CD4-positive, alpha-beta T cell (primary cell): ENCODE results near the gene SETD6. TPM values are rescaled to one million over a fixed set of nuclear protein-coding genes. Genes with fewer than 3 reads are reported as not detected.
A peak's percentile ranks its signal among the peaks of the same experiment; 100 is the strongest.

Experiments used
- ATAC-seq: fragments of 200-7000 bp; cut with Tn5 transposase; one replicate; pipeline ENCODE4 v1.10.0; 2022; ENCODE audit warnings: mild to moderate bottlenecking; ENCODE audit not compliant: poor library complexity
- CTCF ChIA-PET: fragments of 350-600 bp; sonication (Branson Sonifier 250); formaldehyde crosslinking; loops from one replicate; lab custom pipeline; 2021; ENCODE audit warnings: antibody characterized with exemption, inconsistent platforms; lab: Charles Lee
- POLR2A ChIA-PET: fragments of 350-600 bp; sonication (Branson Sonifier 250); formaldehyde crosslinking; loops from one replicate; lab custom pipeline; 2021; ENCODE audit warnings: antibody characterized with exemption, inconsistent platforms; lab: Charles Lee
- DNase-seq, 14 experiments: peaks; one replicate each; pipeline ENCODE4 v3.0.0-alpha.2; 2013 to 2020; ENCODE audit warnings: mixed read lengths in 2 of 14
- H3K27ac ChIP-seq, 2 donors: one replicate each; pipeline versions ENCODE4 v1.5.1 to v1.7.0; 2013; ENCODE audit warnings: low read length in 2 of 2, low read depth in 1 of 2, mild to moderate bottlenecking in 1 of 2
- H3K27me3 ChIP-seq, 2 experiments: 1 replicate in 1 of 2; 2 replicates in 1 of 2; pipeline versions ENCODE4 v1.6.1 to v1.7.0; 2013; ENCODE audit warnings: low read length in 2 of 2, control low read depth in 1 of 2, mild to moderate bottlenecking in 1 of 2, moderate library complexity in 1 of 2; ENCODE audit not compliant: insufficient read depth in 2 of 2, control insufficient read depth in 1 of 2
- H3K36me3 ChIP-seq: one replicate; pipeline ENCODE4 v1.6.1; 2013; ENCODE audit warnings: low read length, control low read depth; ENCODE audit not compliant: insufficient read depth
- H3K4me1 ChIP-seq: one replicate; pipeline ENCODE4 v1.6.1; 2013; ENCODE audit warnings: low read length, control low read depth; ENCODE audit not compliant: insufficient read depth
- H3K4me3 ChIP-seq: one replicate; pipeline ENCODE4 v1.5.1; 2013; ENCODE audit warnings: mild to moderate bottlenecking, low read length, moderate library complexity
- H3K9me3 ChIP-seq, 2 experiments: 1 replicate in 1 of 2; 2 replicates in 1 of 2; pipeline versions ENCODE4 v1.6.1 to v1.7.0; 2013; ENCODE audit warnings: low read length in 2 of 2, mild to moderate bottlenecking in 2 of 2, control low read depth in 1 of 2, moderate library complexity in 1 of 2; ENCODE audit not compliant: control insufficient read depth in 1 of 2, insufficient read depth in 1 of 2
- H3K27ac Mint-ChIP-seq: one replicate; pipeline ENCODE4 v1.8.0; 2020; ENCODE audit warnings: mixed read lengths
- H3K27me3 Mint-ChIP-seq: one replicate; pipeline ENCODE4 v1.8.0; 2021; ENCODE audit warnings: mixed read lengths
- H3K36me3 Mint-ChIP-seq: one replicate; pipeline ENCODE4 v1.8.0; 2021; ENCODE audit warnings: low read depth, mixed read lengths
- H3K4me1 Mint-ChIP-seq: one replicate; pipeline ENCODE4 v1.8.0; 2021; ENCODE audit warnings: low read depth, mixed read lengths
- H3K4me3 Mint-ChIP-seq: one replicate; pipeline ENCODE4 v1.8.0; 2020; ENCODE audit warnings: mild to moderate bottlenecking, mixed read lengths
- H3K9me3 Mint-ChIP-seq: one replicate; pipeline ENCODE4 v1.8.0; 2020; ENCODE audit warnings: mixed read lengths
- CTCF ChIP-seq: fragments of 200-600 bp; IDR thresholded peaks from one replicate; pipeline ENCODE4 v1.8.0; 2022; ENCODE audit warnings: antibody characterized with exemption, mild to moderate bottlenecking
- intact Hi-C, 2 experiments: fragments of 100-400 bp; cut with DNase I in 1 of 2; cut with micrococcal nuclease in 1 of 2; formaldehyde crosslinking; loops; one replicate each; pipeline versions ENCODE4 v1.15.1 to v1.9.0; 2023 to 2025; cut with DNase I, micrococcal nuclease
- total RNA-seq, 174 experiments: library from RNA in 2 of 174; stranded (reverse) in 2 of 174; gene quantifications; one replicate each; pipeline ENCODE4 v1.2.3 and lab custom pipeline; 2021 to 2026

SETD6 gene
- total RNA-seq, 2 experiments from 2014 or later: 21.9 to 25.5 TPM

GRCh38 chr16:58467905-58468304 lies 47.4 kb upstream of the SETD6 start:
- Mint-ChIP-seq H3K27me3 (peaks cover 63% of the 10 kb centered on the region), H3K36me3 (no peaks in the 10 kb centered on the region), H3K9me3 (no peaks in the 10 kb centered on the region), H3K4me1 (no peaks in the 10 kb centered on the region), H3K4me3 (no peak overlapping the region), H3K27ac (no peak overlapping the region)
- Histone ChIP-seq H3K27me3 (peaks cover 40 to 46% of the 10 kb centered on the region in 2 experiments), H3K36me3 (no peaks in the 10 kb centered on the region), H3K4me1 (peaks cover 13% of the 10 kb centered on the region), H3K27ac (no peak overlapping the region), H3K4me3 (no peak overlapping the region), H3K9me3 (peaks cover 0 to 19% of the 10 kb centered on the region in 2 experiments)
- no peak for ATAC-seq
- ChIA-PET CTCF (no interaction called here), POLR2A (no interaction called here)
- intact Hi-C loops: no loop called here
- no peak for DNase-seq
- TF ChIP-seq CTCF: no peak

- no peak overlapping the region for H3K27ac Mint-ChIP-seq
- H3K27me3 Mint-ChIP-seq: peaks cover 59% of the 10 kb centered on the region
- intact Hi-C loops: no loop called here
- Histone ChIP-seq H3K27me3 (peaks cover 19 to 23% of the 10 kb centered on the region in 2 experiments), H3K9me3 (peaks cover 0 to 6% of the 10 kb centered on the region in 2 experiments), H3K36me3 (no peaks in the 10 kb centered on the region), H3K27ac (no peak overlapping the region), H3K4me3 (no peak overlapping the region), H3K4me1 (no peaks in the 10 kb centered on the region)
- POLR2A ChIA-PET: no interaction called here
- no peak overlapping the region for H3K4me3 Mint-ChIP-seq
- no peaks in the 10 kb centered on the region for H3K9me3 Mint-ChIP-seq
- no peaks in the 10 kb centered on the region for H3K4me1 Mint-ChIP-seq
- peak in 1 of 14 experiments; percentile 2 for DNase-seq
- TF ChIP-seq CTCF: no peak
- no peak for ATAC-seq
- H3K36me3 Mint-ChIP-seq: no peaks in the 10 kb centered on the region
- CTCF ChIA-PET: no interaction called here
Measured at GRCh38 chr16:58471209-58471975, 43.9 kb upstream of the SETD6 start.

GRCh38 chr16:58472266-58472665 lies 43.1 kb upstream of the SETD6 start:
- peaks cover 0 to 6% of the 10 kb centered on the region in 2 experiments for H3K9me3 ChIP-seq
- ChIA-PET CTCF (no interaction called here), POLR2A (no interaction called here)
- ATAC-seq (no peak), DNase-seq (no peak)
- H3K4me3 Mint-ChIP-seq: no peak overlapping the region
- TF ChIP-seq CTCF: no peak
- peaks cover 10 to 17% of the 10 kb centered on the region in 2 experiments for H3K27me3 ChIP-seq
- no peaks in the 10 kb centered on the region for H3K4me1 ChIP-seq
- H3K4me1 Mint-ChIP-seq: no peaks in the 10 kb centered on the region
- intact Hi-C loops: no loop called here
- H3K27ac Mint-ChIP-seq: no peak overlapping the region
- no peaks in the 10 kb centered on the region for H3K36me3 ChIP-seq
- no peaks in the 10 kb centered on the region for H3K9me3 Mint-ChIP-seq
- no peak overlapping the region for H3K4me3 ChIP-seq
- peaks cover 50% of the 10 kb centered on the region for H3K27me3 Mint-ChIP-seq
- H3K36me3 Mint-ChIP-seq: no peaks in the 10 kb centered on the region
- no peak overlapping the region for H3K27ac ChIP-seq
